DOHH2 (cell line): ENCODE data around the gene GALNT2.

Source experiments
- CTCF ChIP-seq: fragments of 200-600 bp; sonication (generic); IDR thresholded peaks from one replicate; pipeline ENCODE4 v1.5.1; 2014; ENCODE audit warnings: antibody characterized with exemption, mild to moderate bottlenecking, low read depth, low read length; ENCODE audit not compliant: poor library complexity, severe bottlenecking
- EZH2phosphoT487 ChIP-seq: fragments of 200-600 bp; sonication (generic); IDR thresholded peaks from 2 replicates; pipeline ENCODE4 v1.6.1; 2017; ENCODE audit warnings: borderline replicate concordance, mild to moderate bottlenecking, antibody characterized with exemption, low read length, moderate library complexity, mixed read lengths

GRCh38 chr1:230280054-230280795, 213.2 kb downstream of the GALNT2 start:
- TF ChIP-seq CTCF (no peak), EZH2phosphoT487 (no peak)
